HG02981 (cell line): Measurements from ENCODE around the gene GTF3C4.

Experiments used
- ATAC-seq: cut with Tn5 transposase; IDR thresholded peaks from one replicate; pipeline ENCODE4 v1.9.1; 2021; ENCODE audit warnings: mild to moderate bottlenecking, moderate library complexity; ENCODE audit not compliant: unreplicated experiment

The GTF3C4 gene

GRCh38 chr9:132647806-132648205 is 22.5 kb upstream of the GTF3C4 start:
- no peak for ATAC-seq

GRCh38 chr9:132648283-132648682 is 22.0 kb upstream of the GTF3C4 start:
- no peak for ATAC-seq

- no peak for ATAC-seq
Measured at GRCh38 chr9:132648685-132649084, 21.6 kb upstream of the GTF3C4 start.

- no peak for ATAC-seq
Measured at GRCh38 chr9:132651259-132651658, 19.0 kb upstream of the GTF3C4 start.

GRCh38 chr9:132656299-132656698 is 14.0 kb upstream of the GTF3C4 start:
- no peak for ATAC-seq

- ATAC-seq = no peak
Measured at GRCh38 chr9:132662152-132662945, 7.9 kb upstream of the GTF3C4 start.

- no peak for ATAC-seq
Measured at GRCh38 chr9:132663117-132663516, 7.1 kb upstream of the GTF3C4 start.

GRCh38 chr9:132663851-132664250 is 6.4 kb upstream of the GTF3C4 start:
- ATAC-seq = no peak

GRCh38 chr9:132669319-132669697 is 956 bp upstream of the GTF3C4 start:
- no peak for ATAC-seq

- ATAC-seq = peak; percentile 67
Measured at GRCh38 chr9:132669698-132670456, 387 bp upstream of the GTF3C4 start, which contains the start of gene DDX31. TSS of gene DDX31 (minus strand) at chr9:132669983. CDS start at chr9:132669934, 49 bp downstream.

- no peak for ATAC-seq
Measured at GRCh38 chr9:132671620-132672412, 1.6 kb downstream of the GTF3C4 start.

- no peak for ATAC-seq
Measured at GRCh38 chr9:132672413-132672690, 2.1 kb downstream of the GTF3C4 start.

GRCh38 chr9:132673355-132673754 is 3.1 kb downstream of the GTF3C4 start:
- ATAC-seq = no peak

- no peak for ATAC-seq
Measured at GRCh38 chr9:132674485-132674884, 4.2 kb downstream of the GTF3C4 start.

- no peak for ATAC-seq
Measured at GRCh38 chr9:132677976-132678375, 7.7 kb downstream of the GTF3C4 start.

- ATAC-seq = no peak
Measured at GRCh38 chr9:132679946-132680625, 9.8 kb downstream of the GTF3C4 start.

GRCh38 chr9:132681561-132681960 is 11.3 kb downstream of the GTF3C4 start:
- ATAC-seq = no peak

- ATAC-seq = no peak
Measured at GRCh38 chr9:132683873-132684272, 13.6 kb downstream of the GTF3C4 start.

GRCh38 chr9:132690696-132691095 is 20.4 kb downstream of the GTF3C4 start:
- ATAC-seq = no peak

- no peak for ATAC-seq
Measured at GRCh38 chr9:132694144-132694543, 23.9 kb downstream of the GTF3C4 start.

GRCh38 chr9:132697230-132697629 is 27.0 kb downstream of the GTF3C4 start:
- no peak for ATAC-seq
